Measurements from ENCODE around the gene EXD3. TPM values are rescaled to one million over a fixed set of nuclear protein-coding genes. Genes with fewer than 3 reads are reported as not detected.

EXD3 gene
- polyA plus RNA-seq, 1 of the 3 experiments (the other 2 are of a cell fraction), result 11.5 TPM

DNA sequence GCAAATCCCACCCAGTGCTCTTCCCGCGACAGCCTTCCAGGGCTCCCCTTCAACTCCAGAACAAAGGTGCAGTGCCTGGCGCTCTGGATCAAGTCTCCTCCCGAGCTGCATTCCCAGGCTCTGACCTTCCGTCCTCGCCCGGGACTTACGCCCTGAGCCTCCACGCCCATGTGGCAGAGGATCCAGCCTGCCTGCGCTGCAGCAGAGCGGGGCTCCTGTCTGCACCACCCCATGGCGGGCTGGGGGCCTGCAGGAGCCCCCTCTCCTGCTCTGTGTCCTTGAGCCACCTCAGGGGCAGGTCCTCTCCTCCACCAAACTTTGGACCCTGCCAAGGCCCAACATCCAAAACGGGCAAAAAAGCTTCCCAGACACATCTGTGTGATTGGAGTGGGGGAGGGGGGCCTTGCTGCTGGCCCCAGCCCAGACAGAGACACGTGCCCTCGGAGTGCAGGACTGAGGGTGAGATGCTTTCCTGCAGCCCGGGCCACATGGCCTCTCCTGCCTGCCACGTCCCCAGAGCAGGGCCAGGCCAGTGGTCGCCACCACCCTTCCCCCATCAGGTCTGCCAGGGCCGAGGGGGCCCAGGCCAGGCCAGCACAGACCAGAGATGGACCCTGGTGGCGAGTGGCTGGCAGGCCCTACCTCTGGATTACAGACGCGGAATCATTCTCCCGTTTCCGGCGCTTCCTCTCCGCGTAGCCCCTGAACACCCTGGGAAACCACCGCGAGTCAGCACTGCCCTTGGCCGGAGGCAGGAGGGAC, 31.8 kb upstream of the EXD3 start:
- CTCF ChIA-PET, result interaction anchor here (1.1 to 5.7 kb wide), 4 partner anchors 10 to 153 kb away, joined by 3 to 53 read pairs (median 8); partner anchors contain the start of genes ENTPD8, EXD3, NOXA1 and NRARP
- WGBS (ENCODE audit: low lambda C conversion rate), result 98% methylated on average over 19 of the region's 30 CpGs
- peak; percentile 75 for DNase-seq
- no peak overlapping the region for H3K9ac ChIP-seq
- no peak overlapping the region for H2AFZ ChIP-seq (ENCODE audit: low read depth)
- H3K79me2 ChIP-seq (ENCODE audit: insufficient read depth), result peaks cover 10% of the 10 kb centered on the region; the same call in 1 of the 2 replicates
- H3K27ac ChIP-seq (ENCODE audit: low read depth in 2 of 2, low read length in 1 of 2), result peak overlapping the region in 1 of 2 experiments; percentile 83; a peak in 2 of 4 replicates
- no peak overlapping the region for H3K4me2 ChIP-seq
- no peaks in the 10 kb centered on the region for H3K9me3 ChIP-seq
- POLR2A ChIA-PET, result no interaction called here
- H3K36me3 ChIP-seq (replicated peaks in 1 of 2; ENCODE audit: control insufficient read depth in 1 of 2, insufficient read depth in 2 of 2, low read length in 1 of 2), result peaks cover under 1 to 34% of the 10 kb centered on the region in 2 experiments
- no peak overlapping the region for H3K4me3 ChIP-seq (ENCODE audit: low read depth in 2 of 2, low read length in 1 of 2)
- H3K4me1 ChIP-seq (ENCODE audit: control insufficient read depth in 1 of 2, insufficient read depth in 2 of 2, low read depth in 1 of 2, low read length in 1 of 2), result peaks cover 18 to 50% of the 10 kb centered on the region in 2 experiments
- no peaks in the 10 kb centered on the region for H3K27me3 ChIP-seq (ENCODE audit: insufficient read depth)
- H3K9me2 ChIP-seq, result no peaks in the 10 kb centered on the region
- no peaks in the 10 kb centered on the region for H3F3A ChIP-seq (replicated peaks; ENCODE audit: insufficient read depth)
- peaks cover 16% of the 10 kb centered on the region for H4K20me1 ChIP-seq (ENCODE audit: insufficient read depth)
- TF ChIP-seq, protein P1, sequence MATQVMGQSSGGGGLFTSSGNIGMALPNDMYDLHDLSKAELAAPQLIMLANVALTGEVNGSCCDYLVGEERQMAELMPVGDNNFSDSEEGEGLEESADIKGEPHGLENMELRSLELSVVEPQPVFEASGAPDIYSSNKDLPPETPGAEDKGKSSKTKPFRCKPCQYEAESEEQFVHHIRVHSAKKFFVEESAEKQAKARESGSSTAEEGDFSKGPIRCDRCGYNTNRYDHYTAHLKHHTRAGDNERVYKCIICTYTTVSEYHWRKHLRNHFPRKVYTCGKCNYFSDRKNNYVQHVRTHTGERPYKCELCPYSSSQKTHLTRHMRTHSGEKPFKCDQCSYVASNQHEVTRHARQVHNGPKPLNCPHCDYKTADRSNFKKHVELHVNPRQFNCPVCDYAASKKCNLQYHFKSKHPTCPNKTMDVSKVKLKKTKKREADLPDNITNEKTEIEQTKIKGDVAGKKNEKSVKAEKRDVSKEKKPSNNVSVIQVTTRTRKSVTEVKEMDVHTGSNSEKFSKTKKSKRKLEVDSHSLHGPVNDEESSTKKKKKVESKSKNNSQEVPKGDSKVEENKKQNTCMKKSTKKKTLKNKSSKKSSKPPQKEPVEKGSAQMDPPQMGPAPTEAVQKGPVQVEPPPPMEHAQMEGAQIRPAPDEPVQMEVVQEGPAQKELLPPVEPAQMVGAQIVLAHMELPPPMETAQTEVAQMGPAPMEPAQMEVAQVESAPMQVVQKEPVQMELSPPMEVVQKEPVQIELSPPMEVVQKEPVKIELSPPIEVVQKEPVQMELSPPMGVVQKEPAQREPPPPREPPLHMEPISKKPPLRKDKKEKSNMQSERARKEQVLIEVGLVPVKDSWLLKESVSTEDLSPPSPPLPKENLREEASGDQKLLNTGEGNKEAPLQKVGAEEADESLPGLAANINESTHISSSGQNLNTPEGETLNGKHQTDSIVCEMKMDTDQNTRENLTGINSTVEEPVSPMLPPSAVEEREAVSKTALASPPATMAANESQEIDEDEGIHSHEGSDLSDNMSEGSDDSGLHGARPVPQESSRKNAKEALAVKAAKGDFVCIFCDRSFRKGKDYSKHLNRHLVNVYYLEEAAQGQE (IDR thresholded peaks at IDR 0.05; ENCODE audit: low read depth, low read length), result no peak
- TF ChIP-seq ELF1 (IDR thresholded peaks at IDR 0.05) (no peak), NFIC (IDR thresholded peaks at IDR 0.05; ENCODE audit: borderline replicate concordance) (no peak), SMC3 (IDR thresholded peaks at IDR 0.05; ENCODE audit: low read depth, low read length) (no peak), EP300 (IDR thresholded peaks at IDR 0.05; ENCODE audit: borderline replicate concordance in 1 of 2, low read depth in 1 of 2, low read length in 1 of 2) (no peak), RXRA (IDR thresholded peaks at IDR 0.05; ENCODE audit: borderline replicate concordance, low read depth) (no peak), TCF12 (IDR thresholded peaks at IDR 0.05) (no peak), YY1 (IDR thresholded peaks at IDR 0.05; ENCODE audit: low read depth) (no peak), TAF1 (IDR thresholded peaks at IDR 0.05; ENCODE audit: borderline replicate concordance, low read depth, low read length) (no peak), CHD2 (IDR thresholded peaks at IDR 0.05; ENCODE audit: low read length, partially characterized antibody) (peak; percentile 79), MXI1 (IDR thresholded peaks at IDR 0.05; ENCODE audit: low read depth, low read length) (peak; percentile 96), TEAD4 (IDR thresholded peaks at IDR 0.05; ENCODE audit: borderline replicate concordance, insufficient read depth) (no peak), GABPA (IDR thresholded peaks at IDR 0.05; ENCODE audit: low read depth) (no peak), FOXJ3 (CRISPR knock-in tag; IDR thresholded peaks at IDR 0.05) (no peak), NRF1 (IDR thresholded peaks at IDR 0.05; ENCODE audit: low read depth, low read length) (no peak), GATA2 (CRISPR knock-in tag; IDR thresholded peaks at IDR 0.05) (no peak), MEF2A (IDR thresholded peaks at IDR 0.05; ENCODE audit: borderline replicate concordance, low read depth) (no peak), RAD21 (IDR thresholded peaks at IDR 0.05; ENCODE audit: low read length) (peak; percentile 22; the same call in 1 of the 2 replicates), RCOR1 (IDR thresholded peaks at IDR 0.05; ENCODE audit: low read length) (0 out of 2 replicates have a peak, but pooled peaks have one; percentile 12)
- TF ChIP-seq, protein P2, sequence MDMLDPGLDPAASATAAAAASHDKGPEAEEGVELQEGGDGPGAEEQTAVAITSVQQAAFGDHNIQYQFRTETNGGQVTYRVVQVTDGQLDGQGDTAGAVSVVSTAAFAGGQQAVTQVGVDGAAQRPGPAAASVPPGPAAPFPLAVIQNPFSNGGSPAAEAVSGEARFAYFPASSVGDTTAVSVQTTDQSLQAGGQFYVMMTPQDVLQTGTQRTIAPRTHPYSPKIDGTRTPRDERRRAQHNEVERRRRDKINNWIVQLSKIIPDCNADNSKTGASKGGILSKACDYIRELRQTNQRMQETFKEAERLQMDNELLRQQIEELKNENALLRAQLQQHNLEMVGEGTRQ (IDR thresholded peaks at IDR 0.05; ENCODE audit: borderline replicate concordance, low read depth, low read length), result peak; percentile 16; the same call in 1 of the 2 replicates
- TF ChIP-seq, protein P3, sequence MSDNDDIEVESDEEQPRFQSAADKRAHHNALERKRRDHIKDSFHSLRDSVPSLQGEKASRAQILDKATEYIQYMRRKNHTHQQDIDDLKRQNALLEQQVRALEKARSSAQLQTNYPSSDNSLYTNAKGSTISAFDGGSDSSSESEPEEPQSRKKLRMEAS (IDR thresholded peaks at IDR 0.05; ENCODE audit: low read depth), result no peak
- TF ChIP-seq, protein P4, sequence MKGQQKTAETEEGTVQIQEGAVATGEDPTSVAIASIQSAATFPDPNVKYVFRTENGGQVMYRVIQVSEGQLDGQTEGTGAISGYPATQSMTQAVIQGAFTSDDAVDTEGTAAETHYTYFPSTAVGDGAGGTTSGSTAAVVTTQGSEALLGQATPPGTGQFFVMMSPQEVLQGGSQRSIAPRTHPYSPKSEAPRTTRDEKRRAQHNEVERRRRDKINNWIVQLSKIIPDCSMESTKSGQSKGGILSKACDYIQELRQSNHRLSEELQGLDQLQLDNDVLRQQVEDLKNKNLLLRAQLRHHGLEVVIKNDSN (IDR thresholded peaks at IDR 0.05; ENCODE audit: borderline replicate concordance, low read depth), result no peak
- TF ChIP-seq, protein P5, sequence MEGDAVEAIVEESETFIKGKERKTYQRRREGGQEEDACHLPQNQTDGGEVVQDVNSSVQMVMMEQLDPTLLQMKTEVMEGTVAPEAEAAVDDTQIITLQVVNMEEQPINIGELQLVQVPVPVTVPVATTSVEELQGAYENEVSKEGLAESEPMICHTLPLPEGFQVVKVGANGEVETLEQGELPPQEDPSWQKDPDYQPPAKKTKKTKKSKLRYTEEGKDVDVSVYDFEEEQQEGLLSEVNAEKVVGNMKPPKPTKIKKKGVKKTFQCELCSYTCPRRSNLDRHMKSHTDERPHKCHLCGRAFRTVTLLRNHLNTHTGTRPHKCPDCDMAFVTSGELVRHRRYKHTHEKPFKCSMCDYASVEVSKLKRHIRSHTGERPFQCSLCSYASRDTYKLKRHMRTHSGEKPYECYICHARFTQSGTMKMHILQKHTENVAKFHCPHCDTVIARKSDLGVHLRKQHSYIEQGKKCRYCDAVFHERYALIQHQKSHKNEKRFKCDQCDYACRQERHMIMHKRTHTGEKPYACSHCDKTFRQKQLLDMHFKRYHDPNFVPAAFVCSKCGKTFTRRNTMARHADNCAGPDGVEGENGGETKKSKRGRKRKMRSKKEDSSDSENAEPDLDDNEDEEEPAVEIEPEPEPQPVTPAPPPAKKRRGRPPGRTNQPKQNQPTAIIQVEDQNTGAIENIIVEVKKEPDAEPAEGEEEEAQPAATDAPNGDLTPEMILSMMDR (IDR thresholded peaks at IDR 0.05), result no peak
- TF ChIP-seq, protein P6, sequence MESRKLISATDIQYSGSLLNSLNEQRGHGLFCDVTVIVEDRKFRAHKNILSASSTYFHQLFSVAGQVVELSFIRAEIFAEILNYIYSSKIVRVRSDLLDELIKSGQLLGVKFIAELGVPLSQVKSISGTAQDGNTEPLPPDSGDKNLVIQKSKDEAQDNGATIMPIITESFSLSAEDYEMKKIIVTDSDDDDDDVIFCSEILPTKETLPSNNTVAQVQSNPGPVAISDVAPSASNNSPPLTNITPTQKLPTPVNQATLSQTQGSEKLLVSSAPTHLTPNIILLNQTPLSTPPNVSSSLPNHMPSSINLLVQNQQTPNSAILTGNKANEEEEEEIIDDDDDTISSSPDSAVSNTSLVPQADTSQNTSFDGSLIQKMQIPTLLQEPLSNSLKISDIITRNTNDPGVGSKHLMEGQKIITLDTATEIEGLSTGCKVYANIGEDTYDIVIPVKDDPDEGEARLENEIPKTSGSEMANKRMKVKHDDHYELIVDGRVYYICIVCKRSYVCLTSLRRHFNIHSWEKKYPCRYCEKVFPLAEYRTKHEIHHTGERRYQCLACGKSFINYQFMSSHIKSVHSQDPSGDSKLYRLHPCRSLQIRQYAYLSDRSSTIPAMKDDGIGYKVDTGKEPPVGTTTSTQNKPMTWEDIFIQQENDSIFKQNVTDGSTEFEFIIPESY (IDR thresholded peaks at IDR 0.05; ENCODE audit: borderline replicate concordance, low read depth), result no peak

All from SK-N-SH (cell line).